Esophagus squamous epithelium (tissue), 5 donors: ENCODE measurements around the gene PPIB. TPM values are rescaled to one million over a fixed set of nuclear protein-coding genes. Genes with fewer than 3 reads are reported as not detected.

Experiments
- DNase-seq: peaks from one replicate; lab custom pipeline; 2025; lab: John Stamatoyannopoulos, UW
- H3K27ac ChIP-seq, 4 donors: fragments of 200-600 bp; sonication (generic); one replicate each; pipeline ENCODE4 v1.5.1; 2016 to 2019; ENCODE audit warnings: mild to moderate bottlenecking in 1 of 4
- H3K27me3 ChIP-seq, 4 donors: fragments of 200-600 bp; sonication (generic); 1 replicate in 3 of 4; 2 replicates in 1 of 4; pipeline versions ENCODE4 v1.5.1 to v1.6.0; 2017 to 2021; ENCODE audit warnings: antibody characterized with exemption in 1 of 4
- H3K36me3 ChIP-seq, 3 donors: fragments of 200-600 bp; sonication (generic); one replicate each; pipeline ENCODE4 v1.5.1; 2016 to 2019
- H3K4me1 ChIP-seq, 3 donors: fragments of 200-600 bp; sonication (generic); one replicate each; pipeline ENCODE4 v1.5.1; 2017 to 2019
- H3K4me3 ChIP-seq, 4 donors: fragments of 200-600 bp; sonication (generic); 1 replicate in 3 of 4; 2 replicates in 1 of 4; pipeline ENCODE4 v1.5.1; 2016 to 2019; ENCODE audit warnings: mild to moderate bottlenecking in 2 of 4, moderate library complexity in 1 of 4
- H3K9me3 ChIP-seq, 3 donors: fragments of 200-600 bp; sonication (generic); one replicate each; pipeline ENCODE4 v1.5.1; 2016 to 2019
- CTCF ChIP-seq, 6 experiments: fragments of 450-650 bp in 4 of 6; fragments of 200-600 bp in 2 of 6; sonication (generic) in 2 of 6; IDR thresholded peaks; one replicate each; pipeline ENCODE4 v1.5.1; 2016 to 2019; ENCODE audit warnings: antibody characterized with exemption in 6 of 6, mild to moderate bottlenecking in 4 of 6, moderate library complexity in 4 of 6
- POLR2A ChIP-seq, 4 donors: fragments of 450-650 bp; IDR thresholded peaks; one replicate each; pipeline ENCODE4 v1.6.1; 2017; ENCODE audit warnings: antibody characterized with exemption in 4 of 4, mild to moderate bottlenecking in 4 of 4, moderate library complexity in 3 of 4
- WGBS, 2 donors: methylation state at CpG; one replicate each; pipeline ENCODE4 v1.1.5; 2018; 5-methylcytosine and 5-hydroxymethylcytosine counted together
- intact Hi-C: fragments of 100-400 bp; cut with DNase I; formaldehyde crosslinking; loops from one replicate; pipeline ENCODE4 v1.15.0; 2022
- total RNA-seq, 4 donors: library from RNA; depleted of rRNA; stranded (reverse); fragments of >200 nt; gene quantifications; one replicate each; pipeline ENCODE4 v1.1.0, GENCODE V29; 2016
- donor health status: DM: yes; HTN: yes; CAD: no.

The PPIB gene
- total RNA-seq, 4 donors from 2014 or later = 246 to 363 (median 313) TPM

- H3K4me1 ChIP-seq = no peaks in the 10 kb centered on the region
- DNase-seq = no peak
- no peak for TF ChIP-seq CTCF (IDR thresholded peaks at IDR 0.05)
- TF ChIP-seq POLR2A (IDR thresholded peaks at IDR 0.05) = no peak
- H3K36me3 ChIP-seq = peaks cover 15 to 100% (median 45%) of the 10 kb centered on the region in 3 donors
- intact Hi-C loops = no loop called here
- no peaks in the 10 kb centered on the region for H3K27me3 ChIP-seq
- no peak overlapping the region for H3K4me3 ChIP-seq
- no peak overlapping the region for H3K27ac ChIP-seq
- 96 to 99% methylated on average over 5 of the region's 5 CpGs for WGBS, 2 donors
- H3K9me3 ChIP-seq = no peaks in the 10 kb centered on the region
Observed at GRCh38 chr15:64117759-64118487, 44.9 kb downstream of the PPIB start.

GRCh38 chr15:64112904-64113303 lies 49.9 kb downstream of the PPIB start:
- Histone ChIP-seq H3K27ac (no peak overlapping the region), H3K9me3 (no peaks in the 10 kb centered on the region), H3K4me3 (no peak overlapping the region), H3K4me1 (peaks cover 0 to 29% (median 0%) of the 10 kb centered on the region in 3 donors), H3K36me3 (peaks cover 9 to 60% (median 14%) of the 10 kb centered on the region in 3 donors), H3K27me3 (no peaks in the 10 kb centered on the region)
- WGBS, 2 donors = 63 to 73% methylated on average over 1 of the region's 1 CpG
- TF ChIP-seq POLR2A (IDR thresholded peaks at IDR 0.05) (no peak), CTCF (IDR thresholded peaks at IDR 0.05) (no peak)
- no peak for DNase-seq
- intact Hi-C loops = no loop called here

DNA sequence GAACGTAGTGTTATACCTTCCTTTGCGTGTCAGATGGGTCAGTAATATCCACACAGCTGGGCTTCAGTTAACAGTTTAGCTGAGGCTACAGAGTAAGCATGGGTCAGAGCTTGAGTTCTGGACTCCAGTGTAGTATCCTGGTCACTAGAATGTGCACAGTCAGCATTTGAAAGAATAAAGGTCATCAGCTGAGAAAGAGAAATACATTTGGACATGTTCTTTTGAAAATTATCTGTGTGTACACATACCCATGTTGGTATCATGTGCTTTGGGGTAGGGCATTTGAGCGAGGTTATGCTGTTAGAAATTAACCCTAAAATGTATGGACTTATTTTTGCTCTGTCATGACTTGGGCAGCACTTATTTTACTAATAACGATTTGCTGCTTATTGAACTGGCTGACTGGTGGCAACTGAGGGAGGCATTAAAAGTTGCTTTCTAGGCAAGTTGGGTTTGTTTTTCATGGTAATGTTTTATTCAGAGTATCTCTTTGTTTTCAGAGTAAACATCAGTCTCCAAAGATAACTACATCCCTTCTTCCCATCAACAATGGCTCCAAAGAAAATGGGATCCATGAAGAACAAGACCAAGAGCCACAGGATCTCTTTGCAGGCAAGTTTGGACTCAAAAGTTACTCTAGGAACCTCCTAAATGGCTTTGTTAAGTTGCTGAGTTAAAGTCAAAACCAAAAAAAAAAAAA lies 50.6 kb downstream of the PPIB start:
- Histone ChIP-seq H3K9me3 (no peaks in the 10 kb centered on the region), H3K4me3 (no peak overlapping the region), H3K27me3 (no peaks in the 10 kb centered on the region), H3K4me1 (peaks cover 0 to 35% (median 0%) of the 10 kb centered on the region in 3 donors), H3K36me3 (peaks cover 9 to 53% (median 11%) of the 10 kb centered on the region in 3 donors), H3K27ac (no peak overlapping the region)
- intact Hi-C loops = no loop called here
- 70 to 84% methylated on average over 4 of the region's 4 CpGs for WGBS, 2 donors
- TF ChIP-seq CTCF (IDR thresholded peaks at IDR 0.05) = no peak
- no peak for TF ChIP-seq POLR2A (IDR thresholded peaks at IDR 0.05)
- DNase-seq = no peak

- no peak for DNase-seq
- H3K4me3 ChIP-seq = no peak overlapping the region
- 61 to 70% methylated on average over 2 to 3 of the region's 3 CpGs for WGBS, 2 donors
- no peak overlapping the region for H3K27ac ChIP-seq
- no peaks in the 10 kb centered on the region for H3K9me3 ChIP-seq
- H3K36me3 ChIP-seq = peaks cover 9 to 48% (median 11%) of the 10 kb centered on the region in 3 donors
- intact Hi-C loops = no loop called here
- peaks cover 0 to 37% (median 0%) of the 10 kb centered on the region in 3 donors for H3K4me1 ChIP-seq
- TF ChIP-seq CTCF (IDR thresholded peaks at IDR 0.05) = no peak
- no peak for TF ChIP-seq POLR2A (IDR thresholded peaks at IDR 0.05)
- H3K27me3 ChIP-seq = no peaks in the 10 kb centered on the region
Observed at GRCh38 chr15:64111679-64112050, 51.2 kb downstream of the PPIB start.
